B cell (primary cell): ENCODE measurements around the gene OSBPL5. TPM values are rescaled to one million over a fixed set of nuclear protein-coding genes. Genes with fewer than 3 reads are reported as not detected.

Experiments used
- ATAC-seq: fragments of 200-7000 bp; cut with Tn5 transposase; one replicate; pipeline ENCODE4 v1.10.0; 2021; ENCODE audit warnings: low read depth, mild to moderate bottlenecking, moderate number of reproducible peaks, moderate library complexity
- CTCF ChIA-PET: fragments of 350-600 bp; sonication (Branson Sonifier 250); formaldehyde crosslinking; loops from one replicate; lab custom pipeline; 2021; ENCODE audit warnings: antibody characterized with exemption, inconsistent platforms; lab: Charles Lee
- POLR2A ChIA-PET: fragments of 350-600 bp; sonication (Branson Sonifier 250); formaldehyde crosslinking; loops from one replicate; lab custom pipeline; 2021; ENCODE audit warnings: antibody characterized with exemption; lab: Charles Lee
- DNase-seq: peaks from one replicate; pipeline ENCODE4 v3.0.0; 2013
- H2AFZ ChIP-seq: 2 replicates; pipeline ENCODE4 v1.6.1; 2012; ENCODE audit warnings: mild to moderate bottlenecking, low read depth, low read length; ENCODE audit not compliant: insufficient read depth, poor library complexity, severe bottlenecking
- H3K27ac ChIP-seq, 2 donors: 1 replicate in 1 of 2; 2 replicates in 1 of 2; pipeline ENCODE4 v1.5.1; 2012 to 2013; ENCODE audit warnings: low read length in 2 of 2, mild to moderate bottlenecking in 2 of 2, moderate library complexity in 1 of 2
- H3K27me3 ChIP-seq, 4 experiments: fragments of 200-600 bp in 1 of 4; sonication (generic) in 1 of 4; replicated peaks in 1 of 4; 1 replicate in 2 of 4; 2 replicates in 2 of 4; pipeline versions ENCODE4 v1.6.1 to v1.7.0; 2013 to 2016; ENCODE audit warnings: low read length in 3 of 4, mild to moderate bottlenecking in 2 of 4, mixed read lengths in 1 of 4, moderate library complexity in 1 of 4; ENCODE audit not compliant: insufficient read depth in 4 of 4, control insufficient read depth in 3 of 4; ENCODE audit errors: control extremely low read depth in 1 of 4
- H3K36me3 ChIP-seq, 2 experiments: replicated peaks in 1 of 2; 1 replicate in 1 of 2; 2 replicates in 1 of 2; pipeline versions ENCODE4 v1.6.1 to v1.7.1; 2013; ENCODE audit warnings: low read length in 1 of 2; ENCODE audit not compliant: insufficient read depth in 2 of 2, control insufficient read depth in 1 of 2; ENCODE audit errors: control extremely low read depth in 1 of 2, extremely low read depth in 1 of 2
- H3K4me1 ChIP-seq, 2 donors: fragments of 200-600 bp in 1 of 2; sonication (generic) in 1 of 2; 1 replicate in 1 of 2; 2 replicates in 1 of 2; pipeline versions ENCODE4 v1.5.1 to v1.6.1; 2013 to 2017; ENCODE audit warnings: low read length in 2 of 2; ENCODE audit not compliant: control insufficient read depth in 2 of 2, insufficient read depth in 2 of 2
- H3K4me2 ChIP-seq: replicated peaks from 2 replicates; pipeline ENCODE3; 2012; ENCODE audit warnings: mild to moderate bottlenecking, low read depth, low read length; ENCODE audit not compliant: poor library complexity, severe bottlenecking
- H3K4me3 ChIP-seq, 5 experiments: fragments of 200-600 bp in 1 of 5; sonication (generic) in 1 of 5; 1 replicate in 3 of 5; 2 replicates in 2 of 5; pipeline versions ENCODE4 v1.5.1 to v1.7.0; 2011 to 2016; ENCODE audit warnings: low read length in 4 of 5, mild to moderate bottlenecking in 4 of 5, low read depth in 2 of 5, control low read depth in 1 of 5, moderate library complexity in 1 of 5; ENCODE audit not compliant: insufficient read depth in 1 of 5; ENCODE audit errors: control extremely low read depth in 1 of 5, extremely low read depth in 1 of 5
- H3K79me2 ChIP-seq: fragments of 200-600 bp; sonication (generic); one replicate; pipeline ENCODE4 v1.6.0; 2016; ENCODE audit warnings: low read length; ENCODE audit not compliant: control insufficient read depth, insufficient read depth
- H3K9ac ChIP-seq: fragments of 200-600 bp; sonication (generic); 2 replicates; pipeline ENCODE4 v1.6.1; 2017; ENCODE audit warnings: mild to moderate bottlenecking, low read length, moderate library complexity
- H3K9me3 ChIP-seq, 3 donors: one replicate each; pipeline versions ENCODE4 v1.6.1 to v1.7.1; 2013; ENCODE audit warnings: low read length in 2 of 3; ENCODE audit not compliant: control insufficient read depth in 2 of 3, insufficient read depth in 1 of 3; ENCODE audit errors: control extremely low read depth in 1 of 3
- H4K20me1 ChIP-seq: 2 replicates; pipeline ENCODE4 v1.6.0; 2012; ENCODE audit warnings: mild to moderate bottlenecking, low read length; ENCODE audit not compliant: insufficient read depth, control insufficient read depth, poor library complexity, severe bottlenecking
- H3K27ac Mint-ChIP-seq: one replicate; pipeline ENCODE4 v1.8.0; 2021; ENCODE audit warnings: mixed read lengths
- H3K27me3 Mint-ChIP-seq: one replicate; pipeline ENCODE4 v1.8.0; 2021; ENCODE audit warnings: mixed read lengths
- H3K4me1 Mint-ChIP-seq: one replicate; pipeline ENCODE4 v1.8.0; 2021; ENCODE audit warnings: mixed read lengths
- H3K4me3 Mint-ChIP-seq: one replicate; pipeline ENCODE4 v1.8.0; 2021; ENCODE audit warnings: mixed read lengths
- H3K9me3 Mint-ChIP-seq: one replicate; pipeline ENCODE4 v1.8.0; 2022; ENCODE audit warnings: mixed read lengths; ENCODE audit not compliant: insufficient read depth
- EZH2 ChIP-seq: IDR thresholded peaks from 2 replicates; pipeline ENCODE4 v1.6.1; 2012; ENCODE audit warnings: borderline replicate concordance, low read depth, mild to moderate bottlenecking, moderate library complexity, low read length; ENCODE audit not compliant: insufficient read depth, poor library complexity, severe bottlenecking
- WGBS: methylation state at CpG from one replicate; pipeline ENCODE4 v1.1.5; 2013; ENCODE audit warnings: missing lambda C conversion rate; ENCODE audit not compliant: insufficient coverage; 5-methylcytosine and 5-hydroxymethylcytosine counted together
- intact Hi-C: fragments of 100-400 bp; cut with micrococcal nuclease; formaldehyde crosslinking; loops from one replicate; pipeline ENCODE4 v1.10.0; 2022
- polyA plus RNA-seq: library from polyadenylated mRNA; depleted of rRNA; stranded (reverse); fragments of >200 nt; gene quantifications from 2 replicates; pipeline ENCODE4 v1.2.3, GENCODE V29; 2012
- total RNA-seq, 2 donors: library from RNA; stranded (reverse); fragments of 120-200 nt in 1 of 2; gene quantifications; 1 replicate in 1 of 2; 2 replicates in 1 of 2; pipeline versions ENCODE4 v1.2.3 to v1.2.4, GENCODE V29; 2013 to 2022
- TF ChIP-seq, protein P1 (sequence below): fragments of 200-600 bp; IDR thresholded peaks from one replicate; pipeline ENCODE4 v1.8.0; 2022; ENCODE audit warnings: antibody characterized with exemption, mild to moderate bottlenecking

The OSBPL5 gene
- total and polyA plus RNA-seq, 2 donors (not counting 1 experiment from before 2014, with no cell fraction given), result 0.15 to 1.2 TPM

DNA sequence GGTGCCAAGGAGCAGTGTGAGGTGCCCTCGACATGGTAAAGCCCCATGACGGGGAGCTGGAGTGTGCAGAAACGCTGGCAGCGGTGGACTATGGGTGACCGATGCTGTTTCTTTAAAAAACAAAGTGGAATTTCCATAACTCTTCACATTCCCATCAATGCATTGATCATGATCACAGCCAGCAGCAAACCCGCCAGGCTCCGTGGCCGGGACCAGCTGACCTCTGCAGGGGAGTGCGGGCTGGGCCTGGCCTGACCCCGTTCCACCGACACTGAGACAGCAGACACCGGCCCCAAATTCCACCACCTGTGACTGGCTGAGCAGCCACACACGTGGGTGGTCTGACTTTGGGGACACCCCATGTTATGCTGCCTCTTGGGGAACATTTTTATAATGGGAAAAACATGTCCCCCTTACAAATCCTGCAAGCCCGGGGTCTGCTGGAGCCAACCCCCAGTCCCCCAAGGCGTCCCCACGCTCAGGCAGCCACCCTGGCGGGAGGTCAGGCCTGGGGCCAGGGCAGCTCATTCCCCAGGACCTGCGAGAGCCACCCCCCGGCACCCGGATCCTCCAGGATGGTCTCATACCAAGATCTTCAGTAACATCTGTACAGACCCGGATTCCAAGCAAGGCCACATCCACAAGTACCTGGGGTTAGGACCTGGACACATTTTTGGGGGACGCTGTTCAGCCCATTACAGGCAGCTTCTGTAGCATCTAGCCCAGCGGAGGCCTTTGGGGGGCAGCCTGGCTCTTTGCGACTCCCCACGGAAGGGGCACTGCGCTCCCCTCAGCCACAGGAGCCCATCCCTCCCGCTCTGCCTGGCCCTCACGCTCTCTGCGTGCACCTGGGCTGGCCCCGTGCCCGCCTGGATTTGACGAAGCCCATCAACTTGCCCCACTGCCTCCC is 20.6 kb downstream of the OSBPL5 start:
- Histone ChIP-seq H3K9me3 (peaks cover 0 to 2% (median 0%) of the 10 kb centered on the region in 3 donors), H3K79me2 (no peaks in the 10 kb centered on the region), H3K36me3 (no peaks in the 10 kb centered on the region), H3K4me1 (no peaks in the 10 kb centered on the region), H3K27me3 (no peaks in the 10 kb centered on the region), H3K9ac (no peak overlapping the region), H3K4me3 (no peak overlapping the region), H4K20me1 (no peaks in the 10 kb centered on the region), H3K4me2 (no peak overlapping the region), H2AFZ (no peak overlapping the region), H3K27ac (no peak overlapping the region)
- no peaks in the 10 kb centered on the region for H3K4me1 Mint-ChIP-seq
- 83% methylated on average over 32 of the region's 32 CpGs for WGBS
- no peak overlapping the region for H3K27ac Mint-ChIP-seq
- no peaks in the 10 kb centered on the region for H3K9me3 Mint-ChIP-seq
- peaks cover under 1% of the 10 kb centered on the region for H3K27me3 Mint-ChIP-seq
- no peak for ATAC-seq
- DNase-seq, result no peak
- intact Hi-C loops, result no loop called here
- ChIA-PET CTCF (no interaction called here), POLR2A (no interaction called here)
- no peak overlapping the region for H3K4me3 Mint-ChIP-seq
- TF ChIP-seq, protein P1, sequence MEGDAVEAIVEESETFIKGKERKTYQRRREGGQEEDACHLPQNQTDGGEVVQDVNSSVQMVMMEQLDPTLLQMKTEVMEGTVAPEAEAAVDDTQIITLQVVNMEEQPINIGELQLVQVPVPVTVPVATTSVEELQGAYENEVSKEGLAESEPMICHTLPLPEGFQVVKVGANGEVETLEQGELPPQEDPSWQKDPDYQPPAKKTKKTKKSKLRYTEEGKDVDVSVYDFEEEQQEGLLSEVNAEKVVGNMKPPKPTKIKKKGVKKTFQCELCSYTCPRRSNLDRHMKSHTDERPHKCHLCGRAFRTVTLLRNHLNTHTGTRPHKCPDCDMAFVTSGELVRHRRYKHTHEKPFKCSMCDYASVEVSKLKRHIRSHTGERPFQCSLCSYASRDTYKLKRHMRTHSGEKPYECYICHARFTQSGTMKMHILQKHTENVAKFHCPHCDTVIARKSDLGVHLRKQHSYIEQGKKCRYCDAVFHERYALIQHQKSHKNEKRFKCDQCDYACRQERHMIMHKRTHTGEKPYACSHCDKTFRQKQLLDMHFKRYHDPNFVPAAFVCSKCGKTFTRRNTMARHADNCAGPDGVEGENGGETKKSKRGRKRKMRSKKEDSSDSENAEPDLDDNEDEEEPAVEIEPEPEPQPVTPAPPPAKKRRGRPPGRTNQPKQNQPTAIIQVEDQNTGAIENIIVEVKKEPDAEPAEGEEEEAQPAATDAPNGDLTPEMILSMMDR, result no peak
- TF ChIP-seq EZH2, result no peak

DNA sequence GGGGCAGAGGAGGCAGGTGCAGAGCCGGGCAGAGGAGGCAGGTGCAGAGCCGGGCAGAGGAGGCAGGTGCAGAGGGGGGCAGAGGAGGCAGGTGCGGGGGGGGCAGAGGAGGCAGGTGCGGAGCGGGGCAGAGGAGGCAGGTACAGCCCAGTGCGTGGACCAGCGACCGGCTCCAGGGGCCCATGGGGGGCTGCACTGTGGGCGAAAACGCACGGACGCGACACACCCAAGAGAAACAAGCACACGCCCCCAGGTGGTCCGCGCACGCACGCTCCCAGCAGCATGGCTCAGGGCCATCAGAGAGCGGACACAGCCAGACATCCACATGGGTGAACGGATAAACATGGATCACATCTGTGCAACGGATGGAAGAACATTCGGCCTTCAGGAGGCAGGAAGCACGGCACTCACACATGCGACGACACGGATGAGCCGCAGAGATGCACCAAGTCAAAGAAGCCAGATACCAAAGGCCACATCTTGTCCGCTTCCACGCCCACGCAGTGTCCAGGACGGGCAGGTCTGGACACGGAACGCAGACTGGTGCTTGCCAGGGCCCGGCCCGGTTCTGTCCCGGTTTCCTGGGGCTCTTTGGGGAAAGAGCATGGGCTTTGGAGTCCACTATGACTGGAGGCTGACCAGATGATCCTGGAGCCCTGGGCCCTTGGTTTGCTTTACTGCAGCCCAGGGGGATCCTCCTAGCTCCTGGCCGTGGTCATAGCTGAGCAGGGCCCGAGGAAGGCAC is 21.8 kb downstream of the OSBPL5 start:
- Histone ChIP-seq H3K4me2 (no peak overlapping the region), H3K4me1 (no peaks in the 10 kb centered on the region)
- 91% methylated on average over 38 of the region's 38 CpGs for WGBS

More for the DNA sequence above, 21.8 kb downstream of the OSBPL5 start:
- TF ChIP-seq EZH2, result no peak
- TF ChIP-seq, protein P1, result no peak
- no peak overlapping the region for H2AFZ ChIP-seq
- H3K36me3 ChIP-seq, result no peaks in the 10 kb centered on the region
- H3K9ac ChIP-seq, result no peak overlapping the region
- no peaks in the 10 kb centered on the region for H4K20me1 ChIP-seq
- Mint-ChIP-seq H3K27ac (no peak overlapping the region), H3K9me3 (no peaks in the 10 kb centered on the region), H3K27me3 (no peaks in the 10 kb centered on the region), H3K4me3 (no peak overlapping the region), H3K4me1 (no peaks in the 10 kb centered on the region)
- H3K9me3 ChIP-seq, result peaks cover 0 to 2% (median 0%) of the 10 kb centered on the region in 3 donors
- CTCF ChIA-PET, result no interaction called here
- ATAC-seq (no peak), DNase-seq (no peak)
- intact Hi-C loops, result no loop called here
- no peaks in the 10 kb centered on the region for H3K79me2 ChIP-seq
- H3K27me3 ChIP-seq, result no peaks in the 10 kb centered on the region
- H3K4me3 ChIP-seq, result no peak overlapping the region
- POLR2A ChIA-PET, result no interaction called here
- H3K27ac ChIP-seq, result no peak overlapping the region
